CD4-positive, alpha-beta T cell treated with Interleukin-4 for 1 hour (primary cell): ENCODE results near the gene TESPA1.
"Not testable (repeated sequence)": the region's sequence is repeated elsewhere in the genome, so short reads cannot be mapped to it uniquely, and the experiment has no call there.

Experiments used
- DNase-seq, 2 donors: peaks; one replicate each; pipeline ENCODE4 v3.0.0-alpha.2; 2020 to 2022

TESPA1 gene

DNA sequence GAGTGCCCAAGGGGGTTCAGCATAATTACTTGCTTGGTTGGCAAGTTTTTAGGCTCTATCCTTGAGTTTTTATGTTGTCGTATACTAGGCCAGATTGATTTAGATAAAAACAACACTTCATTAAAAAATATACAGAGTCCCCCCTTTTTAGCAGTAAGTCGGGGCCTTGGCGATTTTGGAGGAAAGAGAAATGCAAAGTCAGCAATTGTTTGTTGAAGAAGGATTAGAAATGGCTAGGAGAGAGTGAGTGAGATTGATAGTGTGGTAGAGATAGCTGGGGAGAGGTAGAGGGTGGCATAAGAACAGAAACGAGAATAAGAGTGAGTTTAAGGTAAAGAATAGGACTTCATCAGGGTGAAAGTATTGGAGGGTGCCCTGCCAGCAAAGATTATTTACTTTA, 41.3 kb downstream of the TESPA1 start:
- not testable (repeated sequence) for DNase-seq

DNA sequence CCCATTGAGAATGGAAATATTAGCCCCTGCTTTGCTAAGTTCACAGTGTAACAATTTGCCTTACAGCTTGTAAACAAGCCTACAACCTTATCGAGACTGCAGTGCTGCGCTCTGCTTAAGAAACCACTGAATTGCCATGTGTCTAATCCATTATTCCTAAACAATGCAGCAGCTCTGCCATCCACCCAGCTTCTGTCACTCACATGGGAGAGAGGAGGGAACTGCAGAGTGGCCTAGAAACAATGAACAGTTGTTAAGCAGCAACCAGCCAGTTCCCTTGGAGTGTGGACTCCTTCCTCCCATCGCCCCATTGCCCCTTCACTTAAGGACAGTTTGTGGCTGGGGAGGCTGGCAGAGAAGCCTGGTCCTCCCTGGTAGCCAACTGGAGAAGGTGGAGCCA, 42.9 kb downstream of the TESPA1 start:
- DNase-seq = no peak

DNA sequence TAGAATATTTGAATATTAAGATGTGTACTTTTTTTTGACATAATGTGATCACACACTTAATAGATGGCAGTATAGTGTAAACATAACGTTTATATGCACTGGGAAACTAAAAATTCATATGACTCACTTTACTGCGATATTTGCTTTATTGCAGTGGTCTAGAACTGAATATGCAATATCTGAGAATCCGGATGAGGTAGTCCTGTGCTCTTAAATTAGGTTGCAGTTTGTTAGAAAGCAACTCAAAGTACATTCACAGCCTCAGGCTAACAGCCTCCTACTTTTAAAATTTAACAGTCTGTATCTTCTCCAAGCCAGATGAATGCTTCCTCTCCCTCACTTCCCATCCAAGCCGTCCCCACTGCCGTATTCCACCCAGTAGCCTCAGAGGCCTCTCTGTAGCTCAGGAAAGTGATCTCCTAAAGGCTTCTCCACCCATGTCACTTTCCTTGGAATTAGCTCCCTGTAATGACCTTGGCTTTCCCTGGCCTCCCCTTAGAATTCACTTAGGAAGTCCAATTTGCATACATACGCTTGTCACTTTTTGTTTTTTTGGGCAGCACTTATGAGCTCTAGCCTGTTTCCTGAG, 43.7 kb downstream of the TESPA1 start:
- no peak for DNase-seq

DNA sequence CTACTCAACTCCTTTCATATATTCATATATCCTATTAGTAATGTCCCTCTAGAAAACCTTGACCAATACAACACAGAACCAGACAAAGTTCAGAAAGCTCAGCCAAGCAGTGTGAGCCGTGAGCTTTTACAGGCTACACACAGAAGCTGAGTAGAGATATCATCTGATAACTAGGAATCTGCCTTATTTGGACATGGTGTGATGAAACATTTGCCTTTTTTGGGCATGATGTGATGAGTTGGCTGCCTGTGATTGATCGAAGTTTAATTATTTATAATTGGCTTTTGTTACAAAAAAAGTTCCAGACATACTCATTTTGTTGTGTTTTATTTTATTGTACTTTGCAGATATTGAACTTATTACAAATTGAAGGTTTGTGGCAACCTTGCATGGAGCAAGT, 46.6 kb downstream of the TESPA1 start:
- no peak for DNase-seq

DNA sequence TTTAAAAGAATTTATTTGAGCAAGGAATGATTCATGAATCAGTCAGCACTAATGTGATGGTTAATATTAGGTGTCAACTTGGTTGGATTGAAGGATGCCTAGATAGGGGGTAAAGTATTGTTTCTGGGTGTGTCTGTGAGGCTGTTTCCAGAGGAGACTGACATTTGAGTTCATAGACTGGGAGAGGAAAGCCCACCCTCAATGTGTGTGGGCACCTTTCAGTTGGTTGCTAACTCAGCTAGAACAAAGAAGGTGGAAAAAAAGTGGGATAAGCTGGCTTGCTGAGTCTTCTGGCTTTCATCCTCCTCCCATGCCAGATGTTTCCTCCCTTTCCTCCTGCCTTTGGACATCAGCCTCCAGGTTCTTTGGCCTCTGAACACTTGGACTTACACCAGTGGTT, 47.2 kb downstream of the TESPA1 start:
- no peak for DNase-seq

DNA sequence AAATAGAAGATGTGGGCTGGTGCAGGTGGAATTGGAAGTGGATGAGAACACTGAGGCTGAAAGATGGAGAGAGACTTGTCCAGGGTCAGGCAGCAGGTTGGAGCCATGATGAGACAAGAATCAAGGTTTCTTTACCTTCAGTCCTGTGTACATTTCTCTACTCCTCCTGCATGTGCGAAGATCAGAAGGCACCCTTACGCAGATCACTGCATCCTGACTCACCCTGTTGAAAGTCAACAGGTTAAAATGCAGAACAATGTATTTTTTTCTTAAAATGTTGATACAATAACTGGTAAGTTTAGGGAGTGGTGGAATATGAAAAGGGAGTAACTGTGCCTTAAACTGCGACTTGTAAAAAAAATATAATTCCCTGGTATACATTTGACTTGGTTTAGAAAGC, 47.8 kb downstream of the TESPA1 start:
- no peak for DNase-seq

DNA sequence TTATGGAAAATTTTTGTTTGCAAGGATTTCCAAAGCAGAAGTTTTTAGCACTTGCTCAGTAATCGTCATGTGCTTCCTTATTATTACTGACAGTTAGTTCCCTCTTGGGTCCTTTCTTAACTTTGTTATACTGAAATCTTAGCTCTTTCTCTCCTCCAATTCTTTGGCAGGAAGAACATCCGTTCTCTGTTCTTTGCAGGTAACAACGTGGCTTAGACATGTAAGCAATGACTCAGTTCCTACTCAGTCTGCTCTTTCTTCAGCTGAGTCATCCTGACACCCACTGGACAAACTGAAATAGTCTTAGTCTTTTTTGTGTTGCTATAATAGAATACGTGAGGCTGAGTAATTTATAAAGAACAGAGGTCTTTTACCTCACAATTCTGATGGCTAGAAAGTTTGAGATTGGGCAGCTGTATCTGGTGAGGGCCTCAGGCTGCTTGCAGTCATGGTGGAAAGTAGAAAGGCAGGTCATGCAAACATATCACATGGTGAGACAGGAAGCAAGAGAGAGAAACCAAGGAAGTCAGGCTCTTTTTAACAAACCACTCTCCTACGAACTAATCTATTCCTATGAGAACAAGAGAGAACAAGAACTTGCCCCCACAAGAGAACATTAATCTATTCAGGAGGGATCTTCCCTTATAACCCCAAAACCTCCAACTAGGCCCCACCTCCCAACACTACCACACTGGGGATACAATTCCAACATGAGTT, 49.2 kb downstream of the TESPA1 start:
- DNase-seq = peak; percentile 15 to 64

DNA sequence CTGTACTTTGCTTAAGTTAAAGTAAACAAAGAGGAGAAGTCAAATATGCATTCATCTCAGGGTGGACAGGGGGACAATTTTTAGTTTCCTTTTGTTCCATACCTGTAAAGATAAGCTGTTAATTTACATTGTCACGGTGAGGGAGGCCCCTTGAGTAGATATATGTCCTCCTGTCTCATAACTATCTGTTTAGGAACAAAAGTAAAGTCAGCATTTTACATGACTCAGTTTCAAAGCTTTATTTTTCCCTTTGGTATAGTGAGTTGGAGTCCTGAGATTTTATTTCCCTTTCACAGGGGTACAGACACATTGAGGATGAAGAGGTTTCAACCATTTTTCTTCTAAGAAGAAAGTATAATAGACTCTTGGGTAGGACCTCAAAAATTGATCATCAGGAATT, 50.1 kb downstream of the TESPA1 start:
- no peak for DNase-seq

DNA sequence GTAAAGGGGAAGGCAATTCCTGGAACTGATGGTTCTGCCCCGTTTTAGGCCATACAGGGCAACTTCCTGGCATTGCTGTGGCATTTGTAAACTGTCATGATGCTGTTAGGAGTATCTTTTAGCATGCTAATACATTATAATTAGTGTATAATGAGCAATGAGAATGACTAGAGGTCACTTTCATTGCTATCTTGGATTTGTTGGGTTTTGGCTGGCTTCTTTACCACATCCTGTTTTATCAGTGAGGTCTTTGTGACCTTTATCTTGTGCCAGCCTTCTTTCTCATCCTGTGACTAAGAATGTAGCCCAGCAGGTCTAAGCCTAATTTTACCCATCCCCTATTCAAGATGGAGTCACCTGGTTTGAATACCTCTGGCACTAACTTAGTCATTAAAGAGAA, 51.2 kb downstream of the TESPA1 start:
- peak in 1 of 2 donors; percentile 36 for DNase-seq

DNA sequence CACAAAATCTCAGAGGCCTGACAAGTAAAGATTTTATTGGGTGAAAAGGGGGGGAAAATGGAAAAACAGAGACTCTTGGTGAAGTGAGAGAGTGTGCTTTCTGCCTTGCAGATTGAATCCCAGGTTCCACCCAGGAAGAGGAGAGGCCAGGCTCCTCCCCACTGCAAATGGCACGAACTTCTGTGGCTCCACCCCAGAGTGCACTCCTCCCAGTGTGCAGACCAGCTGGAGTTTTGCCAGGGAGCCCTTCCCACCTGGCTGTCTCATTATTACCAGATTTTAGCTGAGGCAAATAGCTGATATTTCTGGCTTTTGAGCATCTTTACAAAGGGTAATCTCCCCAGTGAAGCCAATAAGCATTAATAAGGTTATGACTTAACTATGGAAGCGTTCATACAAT, 51.9 kb downstream of the TESPA1 start:
- no peak for DNase-seq

DNA sequence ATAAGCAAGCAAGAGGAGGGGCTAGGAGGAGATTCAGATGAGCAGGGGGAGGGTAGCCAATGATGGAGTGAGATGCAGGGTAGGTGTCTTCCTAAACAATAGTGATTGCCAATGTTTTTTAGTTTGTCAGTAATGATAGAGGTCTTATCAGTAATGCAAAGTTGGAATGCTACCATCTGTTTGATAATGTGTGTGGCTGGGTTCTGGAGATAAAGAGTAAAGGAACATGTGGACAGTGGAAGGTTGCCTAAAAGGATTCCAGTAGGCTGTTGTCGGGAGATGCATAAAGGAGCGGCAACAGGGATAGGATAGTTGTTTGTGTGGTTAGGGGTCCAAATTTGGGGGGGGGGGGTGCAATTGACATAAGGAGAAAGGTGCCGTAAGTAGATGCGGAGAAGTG, 52.5 kb downstream of the TESPA1 start:
- no peak for DNase-seq

DNA sequence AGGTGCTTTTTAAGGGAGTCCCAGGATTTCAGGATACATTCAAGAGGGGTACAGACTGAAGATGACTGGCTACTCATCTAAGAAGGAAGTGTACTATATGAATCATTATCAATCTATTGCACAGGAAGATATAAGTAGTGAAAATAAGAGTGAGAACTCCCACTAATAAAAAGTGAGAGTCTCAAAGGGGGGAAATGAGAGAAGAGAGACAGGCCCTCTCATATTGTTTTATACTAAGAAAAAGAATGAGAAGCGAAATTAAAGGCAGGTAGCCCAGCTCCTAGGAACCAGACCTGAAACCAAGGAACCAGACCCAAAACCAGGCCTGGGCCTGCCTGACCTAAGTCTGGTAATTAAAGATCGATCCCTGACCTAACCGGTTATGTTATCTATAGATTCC, 54.6 kb downstream of the TESPA1 start:
- no peak for DNase-seq

DNA sequence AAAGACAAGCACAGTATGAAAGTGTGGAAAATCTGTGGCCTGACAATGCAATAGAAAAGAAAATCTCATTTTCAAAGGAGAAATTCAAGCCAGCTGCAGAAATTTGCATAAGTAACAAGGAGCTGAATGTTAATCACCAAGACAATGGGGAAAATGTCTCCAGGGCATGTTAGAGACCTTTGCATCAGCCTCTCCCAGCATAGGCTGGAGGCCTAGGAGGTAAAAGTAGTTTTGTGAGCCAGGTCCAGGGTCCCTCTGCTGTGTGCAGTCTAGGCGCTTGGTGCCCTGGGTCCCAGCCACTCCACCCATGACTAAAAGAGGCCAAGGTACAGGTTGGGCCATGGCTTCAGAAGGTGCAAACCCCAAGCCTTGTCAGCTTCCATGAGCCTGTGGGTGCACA, 58.3 kb downstream of the TESPA1 start:
- DNase-seq = no peak

DNA sequence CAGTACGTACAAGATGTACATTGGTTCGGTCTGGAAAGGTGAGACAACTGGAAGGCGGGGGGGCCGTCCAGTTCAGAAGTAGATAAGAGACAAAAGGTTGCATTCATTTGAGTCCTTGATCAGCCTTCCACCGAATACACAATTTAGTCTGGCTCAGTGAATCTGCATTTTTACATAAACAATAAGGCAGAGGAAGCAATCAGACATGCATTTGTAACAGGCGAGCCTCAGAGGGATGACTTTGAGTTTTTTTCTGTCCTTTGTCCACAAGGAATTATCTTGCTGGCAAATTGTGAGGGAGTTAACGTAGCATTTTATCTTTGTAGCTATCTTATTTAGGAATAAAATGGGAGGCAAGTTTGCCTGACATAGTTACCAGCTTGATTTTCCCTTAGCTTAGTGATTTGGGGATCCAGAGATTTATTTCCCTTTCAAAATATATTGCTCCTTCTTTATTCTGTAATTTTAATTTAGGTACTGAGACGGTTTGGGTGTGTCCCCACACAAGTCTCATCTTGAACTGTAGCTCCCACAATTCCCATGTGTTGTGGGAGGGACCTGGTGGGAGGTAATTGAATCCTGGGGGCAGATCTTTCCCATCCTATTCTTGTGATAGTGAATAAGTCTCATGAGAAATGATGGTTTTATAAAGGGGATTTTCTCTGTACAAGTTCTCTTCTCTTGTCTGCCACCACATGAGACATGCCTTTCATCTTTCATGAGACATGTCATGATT, 59.4 kb downstream of the TESPA1 start:
- DNase-seq = no peak

DNA sequence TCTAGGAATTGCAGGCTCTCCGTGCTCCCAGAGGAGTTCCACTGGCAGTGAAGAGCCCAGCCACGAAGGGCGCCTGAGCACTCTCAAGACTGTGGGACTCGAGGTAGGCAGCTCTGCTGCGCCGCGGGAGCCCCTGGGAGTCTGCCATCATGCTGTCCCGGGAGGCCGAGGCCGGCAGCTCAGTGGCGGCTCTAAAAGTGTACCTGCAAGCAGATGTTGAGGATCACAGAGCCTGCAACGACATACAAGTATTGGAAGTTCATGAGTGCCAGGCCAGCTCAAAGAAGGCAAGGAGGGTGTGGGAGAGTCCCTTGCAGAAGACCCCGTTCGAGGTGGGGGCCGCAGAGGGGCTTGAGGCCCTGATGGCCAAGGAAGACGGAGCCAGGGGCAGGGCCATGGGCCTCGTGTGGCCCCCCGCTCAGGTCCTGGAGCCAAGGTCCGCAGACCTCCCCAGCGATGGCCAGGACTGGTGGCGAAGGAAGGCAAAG, 67.5 kb downstream of the TESPA1 start:
- DNase-seq = no peak
